Neuronal stem cell (in vitro differentiated cells): Measurements from ENCODE around the gene AREL1.

Source experiments
- DNase-seq: peaks from one replicate; pipeline ENCODE4 v3.0.0-alpha.2; 2013; ENCODE audit warnings: low spot score
- H2AFZ ChIP-seq: one replicate; pipeline ENCODE4 v1.6.1; 2013; ENCODE audit warnings: mild to moderate bottlenecking, low read length, inconsistent platforms
- H2AK5ac ChIP-seq: 2 replicates; pipeline ENCODE4 v1.6.1; 2013; ENCODE audit warnings: low read depth, mild to moderate bottlenecking, inconsistent platforms, low read length, moderate library complexity, mixed read lengths
- H2BK120ac ChIP-seq: 2 replicates; pipeline ENCODE4 v1.6.1; 2013; ENCODE audit warnings: low read depth, mild to moderate bottlenecking, inconsistent platforms, low read length, moderate library complexity, mixed read lengths
- H2BK12ac ChIP-seq: one replicate; pipeline ENCODE4 v1.6.1; 2013; ENCODE audit warnings: low read length, inconsistent platforms
- H2BK15ac ChIP-seq: 2 replicates; pipeline ENCODE4 v1.6.1; 2013; ENCODE audit warnings: mild to moderate bottlenecking, low read length, inconsistent platforms, mixed read lengths
- H2BK5ac ChIP-seq: one replicate; pipeline ENCODE4 v1.6.1; 2013; ENCODE audit warnings: inconsistent platforms, mild to moderate bottlenecking, low read length, moderate library complexity
- H3K14ac ChIP-seq: one replicate; pipeline ENCODE4 v1.6.1; 2013; ENCODE audit warnings: low read length, inconsistent platforms
- H3K18ac ChIP-seq: 2 replicates; pipeline ENCODE4 v1.6.1; 2013; ENCODE audit warnings: low read length, inconsistent platforms
- H3K23ac ChIP-seq: 2 replicates; pipeline ENCODE4 v1.6.1; 2013; ENCODE audit warnings: low read depth, mild to moderate bottlenecking, mixed read lengths, low read length, inconsistent platforms; ENCODE audit not compliant: poor library complexity
- H3K27ac ChIP-seq: replicated peaks from 3 replicates; pipeline ENCODE4 v1.5.1; 2013; ENCODE audit warnings: low read length, inconsistent platforms
- H3K27me3 ChIP-seq, 3 experiments: 2 replicates each; pipeline ENCODE4 v1.6.1; 2013; ENCODE audit warnings: low read length in 3 of 3, mild to moderate bottlenecking in 2 of 3, inconsistent platforms in 1 of 3, low read depth in 1 of 3, mixed read lengths in 1 of 3, moderate library complexity in 1 of 3; ENCODE audit not compliant: control insufficient read depth in 3 of 3, insufficient read depth in 3 of 3
- H3K36me3 ChIP-seq, 2 donors: replicated peaks in 1 of 2; 2 replicates each; pipeline ENCODE4 v1.6.1; 2013; ENCODE audit warnings: low read length in 2 of 2; ENCODE audit not compliant: control insufficient read depth in 2 of 2, insufficient read depth in 2 of 2
- H3K4ac ChIP-seq: 2 replicates; pipeline ENCODE4 v1.6.1; 2013; ENCODE audit warnings: inconsistent platforms, mild to moderate bottlenecking, low read length, moderate library complexity
- H3K4me1 ChIP-seq, 2 donors: 1 replicate in 1 of 2; 2 replicates in 1 of 2; pipeline ENCODE4 v1.6.1; 2013; ENCODE audit warnings: low read length in 2 of 2, low read depth in 1 of 2; ENCODE audit not compliant: control insufficient read depth in 2 of 2, insufficient read depth in 1 of 2
- H3K4me2 ChIP-seq: one replicate; pipeline ENCODE4 v1.6.1; 2013; ENCODE audit warnings: mild to moderate bottlenecking, low read length, inconsistent platforms; ENCODE audit not compliant: insufficient read depth, poor library complexity, severe bottlenecking
- H3K4me3 ChIP-seq, 2 donors: 2 replicates each; pipeline ENCODE4 v1.5.1; 2013; ENCODE audit warnings: low read length in 2 of 2, mild to moderate bottlenecking in 2 of 2, inconsistent platforms in 1 of 2, moderate library complexity in 1 of 2
- H3K79me1 ChIP-seq: one replicate; pipeline ENCODE4 v1.6.1; 2013; ENCODE audit warnings: low read depth, mild to moderate bottlenecking, inconsistent platforms, low read length, moderate library complexity
- H3K9ac ChIP-seq: one replicate; pipeline ENCODE4 v1.6.1; 2013; ENCODE audit warnings: mild to moderate bottlenecking, low read depth, low read length, inconsistent platforms; ENCODE audit not compliant: poor library complexity
- H3K9me3 ChIP-seq, 2 donors: replicated peaks in 1 of 2; 2 replicates each; pipeline versions ENCODE3 to v1.6.1; 2013; ENCODE audit warnings: low read length in 2 of 2, mild to moderate bottlenecking in 2 of 2, inconsistent platforms in 1 of 2, low read depth in 1 of 2, mixed read lengths in 1 of 2, moderate library complexity in 1 of 2; ENCODE audit not compliant: control insufficient read depth in 2 of 2, insufficient read depth in 1 of 2
- H4K8ac ChIP-seq: one replicate; pipeline ENCODE4 v1.6.1; 2013; ENCODE audit warnings: low read depth, mild to moderate bottlenecking, inconsistent platforms, low read length, moderate library complexity
- H4K91ac ChIP-seq: one replicate; pipeline ENCODE4 v1.6.1; 2013; ENCODE audit warnings: low read length, low read depth, mild to moderate bottlenecking, inconsistent platforms; ENCODE audit not compliant: poor library complexity
- WGBS, 2 donors: extraction: QIAGEN DNeasy Blood & Tissue Kit; methylation state at CpG; one replicate each; pipeline ENCODE4 v1.1.7; 2013; ENCODE audit warnings: missing lambda C conversion rate in 2 of 2, mixed read lengths in 1 of 2; ENCODE audit not compliant: insufficient read length in 2 of 2, insufficient replicate concordance in 1 of 2; ENCODE audit errors: extremely low coverage in 2 of 2; 5-methylcytosine and 5-hydroxymethylcytosine counted together

AREL1 gene

GRCh38 chr14:74616996-74617700, 95.7 kb downstream of the AREL1 start:
- no peaks in the 10 kb centered on the region for H3K9me3 ChIP-seq
- H3K9ac ChIP-seq, result peak overlapping the region; percentile 32
- H3K27ac ChIP-seq, result no peak overlapping the region
- no peak overlapping the region for H2BK120ac ChIP-seq
- no peak overlapping the region for H2BK12ac ChIP-seq
- H2AK5ac ChIP-seq, result peak overlapping the region; percentile 2
- H2BK15ac ChIP-seq, result peak overlapping the region; percentile 94
- peak overlapping the region; percentile 3 for H2AFZ ChIP-seq
- no peaks in the 10 kb centered on the region for H3K79me1 ChIP-seq
- H3K4ac ChIP-seq, result no peak overlapping the region
- no peak overlapping the region for H2BK5ac ChIP-seq
- peak overlapping the region; percentile 57 for H3K23ac ChIP-seq
- DNase-seq, result no peak
- H3K18ac ChIP-seq, result peak overlapping the region; percentile 68
- H3K36me3 ChIP-seq, result no peaks in the 10 kb centered on the region
- no CpG with 5 or more reads among the region's 13 CpGs for WGBS, 2 donors
- no peak overlapping the region for H4K91ac ChIP-seq
- peaks cover 14 to 16% of the 10 kb centered on the region in 2 donors for H3K4me1 ChIP-seq
- no peak overlapping the region for H3K4me3 ChIP-seq
- no peak overlapping the region for H3K4me2 ChIP-seq
- peaks cover 2 to 42% (median 3%) of the 10 kb centered on the region in 3 experiments for H3K27me3 ChIP-seq
- H3K14ac ChIP-seq, result no peak overlapping the region
- no peak overlapping the region for H4K8ac ChIP-seq

GRCh38 chr14:74616507-74616906, 96.4 kb downstream of the AREL1 start:
- H2AK5ac ChIP-seq, result no peak overlapping the region
- H2BK15ac ChIP-seq, result no peak overlapping the region
- H3K4ac ChIP-seq, result no peak overlapping the region
- no peaks in the 10 kb centered on the region for H3K9me3 ChIP-seq
- WGBS, 2 donors, result no CpG with 5 or more reads among the region's 4 CpGs
- H3K4me1 ChIP-seq, result peaks cover 16% of the 10 kb centered on the region in 2 donors
- H3K36me3 ChIP-seq, result no peaks in the 10 kb centered on the region
- H3K4me2 ChIP-seq, result no peak overlapping the region
- H3K27ac ChIP-seq, result no peak overlapping the region
- no peak overlapping the region for H4K8ac ChIP-seq
- H3K23ac ChIP-seq, result no peak overlapping the region
- no peak overlapping the region for H2BK12ac ChIP-seq
- no peak for DNase-seq
- peak overlapping the region; percentile 3 for H2AFZ ChIP-seq
- H3K9ac ChIP-seq, result no peak overlapping the region
- H4K91ac ChIP-seq, result no peak overlapping the region
- peak overlapping the region; percentile 11 for H3K18ac ChIP-seq
- H2BK120ac ChIP-seq, result no peak overlapping the region
- no peak overlapping the region for H3K4me3 ChIP-seq
- H3K79me1 ChIP-seq, result no peaks in the 10 kb centered on the region
- H3K27me3 ChIP-seq, result peaks cover 8 to 49% (median 9%) of the 10 kb centered on the region in 3 experiments
- peak overlapping the region; percentile 11 for H3K14ac ChIP-seq
- no peak overlapping the region for H2BK5ac ChIP-seq

- H2BK120ac ChIP-seq, result no peak overlapping the region
- no CpG with 5 or more reads among the region's 14 CpGs for WGBS, 2 donors
- H3K23ac ChIP-seq, result no peak overlapping the region
- H2AFZ ChIP-seq, result no peak overlapping the region
- no peak overlapping the region for H3K27ac ChIP-seq
- H3K4me1 ChIP-seq, result peaks cover 16 to 17% of the 10 kb centered on the region in 2 donors
- H3K18ac ChIP-seq, result peak overlapping the region; percentile 7
- H3K9me3 ChIP-seq, result no peaks in the 10 kb centered on the region
- H3K4me2 ChIP-seq, result no peak overlapping the region
- peak overlapping the region; percentile 11 for H2AK5ac ChIP-seq
- H2BK15ac ChIP-seq, result no peak overlapping the region
- no peak for DNase-seq
- no peak overlapping the region for H2BK12ac ChIP-seq
- H3K27me3 ChIP-seq, result peaks cover 15 to 53% (median 17%) of the 10 kb centered on the region in 3 experiments
- H3K14ac ChIP-seq, result no peak overlapping the region
- H3K4me3 ChIP-seq, result no peak overlapping the region
- no peaks in the 10 kb centered on the region for H3K79me1 ChIP-seq
- no peaks in the 10 kb centered on the region for H3K36me3 ChIP-seq
- no peak overlapping the region for H3K9ac ChIP-seq
- no peak overlapping the region for H2BK5ac ChIP-seq
- H3K4ac ChIP-seq, result no peak overlapping the region
- H4K91ac ChIP-seq, result no peak overlapping the region
- H4K8ac ChIP-seq, result no peak overlapping the region
Measured at GRCh38 chr14:74615735-74616134, 97.1 kb downstream of the AREL1 start.

GRCh38 chr14:74614508-74615495, 98.1 kb downstream of the AREL1 start:
- Histone ChIP-seq H2BK5ac (no peak overlapping the region), H3K4ac (no peak overlapping the region), H3K27ac (no peak overlapping the region), H3K9ac (no peak overlapping the region), H3K27me3 (peaks cover 16 to 63% (median 26%) of the 10 kb centered on the region in 3 experiments), H2BK120ac (no peak overlapping the region), H2BK12ac (no peak overlapping the region), H3K4me2 (no peak overlapping the region), H2AK5ac (no peak overlapping the region), H3K14ac (no peak overlapping the region), H4K91ac (no peak overlapping the region), H2AFZ (no peak overlapping the region), H4K8ac (no peak overlapping the region), H3K4me3 (no peak overlapping the region), H3K23ac (no peak overlapping the region), H2BK15ac (no peak overlapping the region), H3K4me1 (peaks cover 13 to 16% of the 10 kb centered on the region in 2 donors), H3K9me3 (no peaks in the 10 kb centered on the region), H3K79me1 (no peaks in the 10 kb centered on the region), H3K36me3 (no peaks in the 10 kb centered on the region), H3K18ac (no peak overlapping the region)
- no peak for DNase-seq
- WGBS, 2 donors, result no CpG with 5 or more reads among the region's 8 CpGs
